TTC549 (cell line): ENCODE data around the gene HADH.

ENCODE experiments used
- FAIRE-seq: peaks from 2 replicates; lab custom pipeline; 2012; peaks lifted over from hg19 to GRCh38; lab: Jason Lieb, UNC

The HADH gene

DNA sequence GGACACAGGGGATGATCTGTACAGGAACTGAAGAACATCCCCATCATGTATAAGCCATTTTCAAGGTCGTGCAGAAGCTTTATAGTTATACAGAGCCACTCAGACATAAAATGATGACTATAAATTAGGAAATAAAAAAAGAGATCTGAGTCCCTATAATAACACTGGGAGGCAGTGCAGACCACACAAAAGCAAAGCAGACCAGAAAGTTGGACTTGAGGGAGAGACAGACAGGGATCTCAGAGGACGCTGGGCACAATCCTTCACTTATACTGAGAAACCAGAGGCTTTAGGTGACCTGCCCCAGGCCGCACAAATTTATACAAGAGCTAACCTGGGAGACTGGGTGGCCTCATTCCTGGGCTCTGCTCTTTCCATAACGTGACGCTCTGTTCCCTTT, 70.5 kb downstream of the HADH start:
- FAIRE-seq: no peak

GRCh38 chr4:108060686-108061321, 71.1 kb downstream of the HADH start:
- no peak for FAIRE-seq

DNA sequence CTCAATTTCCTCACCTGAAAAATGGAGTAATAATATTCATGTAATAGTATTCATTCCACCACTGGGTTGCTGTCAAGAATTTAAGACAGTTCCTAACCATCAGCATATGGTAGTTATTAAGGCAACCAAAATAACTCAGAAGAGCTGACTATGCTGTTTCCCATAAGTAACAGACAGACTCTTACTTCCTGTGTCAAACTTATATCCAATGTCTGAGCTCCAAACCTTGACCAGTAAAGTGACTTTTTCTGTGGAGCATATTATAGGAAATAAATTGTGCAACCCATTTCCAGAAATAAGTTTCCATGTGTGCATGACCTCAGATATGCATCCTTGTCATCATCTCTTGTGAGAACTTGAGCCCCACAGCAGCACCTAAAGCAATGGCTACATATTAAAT, 78.8 kb downstream of the HADH start:
- FAIRE-seq: no peak

GRCh38 chr4:108070775-108071174, 81.1 kb downstream of the HADH start:
- FAIRE-seq: no peak

DNA sequence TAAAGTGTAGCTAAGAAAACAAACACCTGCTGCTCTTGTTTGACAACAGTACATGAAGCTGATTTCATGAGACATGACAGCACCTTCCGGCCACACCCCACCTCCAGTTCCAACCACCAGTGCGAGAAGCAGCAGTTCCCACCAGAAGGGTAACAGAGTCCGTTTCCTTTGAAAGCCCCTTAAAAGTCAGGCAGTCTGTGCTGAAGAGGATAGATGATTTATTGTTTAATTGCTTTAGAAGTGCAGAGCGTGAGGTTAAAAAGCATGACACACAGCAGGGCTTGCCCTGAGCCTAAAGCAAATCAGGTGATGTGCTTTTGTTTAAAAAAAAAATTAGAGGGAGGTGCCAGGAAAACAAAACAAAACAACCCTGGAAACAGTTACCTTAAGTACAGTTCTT, 82.6 kb downstream of the HADH start:
- FAIRE-seq: no peak

- no peak for FAIRE-seq
Measured at GRCh38 chr4:108078024-108078733, 88.5 kb downstream of the HADH start.

DNA sequence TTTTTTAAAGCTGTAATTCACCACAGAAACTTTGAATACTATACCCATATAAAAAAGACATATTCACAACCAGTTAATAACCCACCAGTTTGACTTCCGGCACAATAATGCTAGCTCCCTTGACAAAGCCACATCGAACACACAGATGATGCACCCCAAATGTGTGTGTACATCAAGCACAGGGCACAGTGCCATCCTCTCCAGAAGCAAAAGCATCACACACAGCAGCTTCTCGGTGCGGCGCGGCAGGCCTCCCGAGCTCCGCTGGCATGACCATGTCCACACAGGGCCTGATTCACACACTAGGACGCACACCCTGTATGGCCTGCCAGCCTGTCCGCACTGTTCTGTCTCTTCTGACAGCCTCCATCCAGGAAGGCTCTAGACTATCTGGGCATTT, 91.1 kb downstream of the HADH start:
- FAIRE-seq: no peak

DNA sequence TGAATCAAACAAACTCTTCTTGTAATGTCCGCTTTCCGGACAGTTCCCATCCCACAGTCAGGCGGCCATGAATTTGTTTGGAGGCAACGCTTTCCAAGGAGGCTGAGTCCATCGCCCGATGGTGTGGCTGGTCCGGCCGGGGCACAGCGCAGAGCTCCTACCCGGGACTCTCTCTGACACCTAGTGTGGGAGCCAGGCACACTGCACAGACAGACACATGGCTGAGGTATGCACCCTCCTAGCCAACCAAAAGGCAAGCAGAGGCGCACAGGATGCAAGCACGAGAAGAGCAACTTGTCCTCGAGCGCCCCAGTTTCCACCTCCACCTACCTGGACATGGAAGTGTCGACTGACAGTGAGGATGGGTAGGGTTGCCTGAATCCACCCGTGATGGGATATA, 91.6 kb downstream of the HADH start:
- no peak for FAIRE-seq
